ENCODE data around the gene SCNN1A. TPM values are rescaled to one million over a fixed set of nuclear protein-coding genes. Genes with fewer than 3 reads are reported as not detected.
A peak's percentile ranks its signal among the peaks of the same experiment; 100 is the strongest.

SCNN1A gene
- total and polyA plus RNA-seq, 2 of the 4 experiments (the other 2 are of a cell fraction), result 0.41 TPM; not detected in 1

- no peak overlapping the region for H3K4me3 ChIP-seq (ENCODE audit: insufficient read depth, low read depth, low read length)
- H2AK9ac ChIP-seq (replicated peaks; ENCODE audit: low read depth, low read length, poor library complexity), result peak overlapping the region; percentile 24
- H3K9me1 ChIP-seq (ENCODE audit: insufficient read depth, low read length), result peaks cover 12% of the 10 kb centered on the region
- H3K56ac ChIP-seq (ENCODE audit: extremely low read depth, insufficient read depth, low read length), result no peak overlapping the region
- H2BK20ac ChIP-seq (ENCODE audit: low read depth, low read length), result no peak overlapping the region
- no peak for ATAC-seq (ENCODE audit: low read depth)
- in situ Hi-C loops (cut with MboI; ENCODE audit: low sequenced_read_pairs), result no loop called here
- no peak overlapping the region for H4K91ac ChIP-seq (ENCODE audit: insufficient read depth, low read depth, low read length)
- no peak overlapping the region for H2BK5ac ChIP-seq (ENCODE audit: low read depth, low read length, poor library complexity, severe bottlenecking)
- no peak overlapping the region for H3K18ac ChIP-seq (ENCODE audit: low read depth, low read length)
- H3K27me3 ChIP-seq (ENCODE audit: control insufficient read depth, insufficient read depth, low read length), result no peaks in the 10 kb centered on the region
- CTCF ChIA-PET, result no interaction called here
- no peak overlapping the region for H4K5ac ChIP-seq (ENCODE audit: low read depth, low read length)
- H3K9me3 ChIP-seq (ENCODE audit: control insufficient read depth, insufficient read depth, low read length), result no peaks in the 10 kb centered on the region
- H2BK15ac ChIP-seq (ENCODE audit: low read depth, low read length), result no peak overlapping the region
- DNase-seq, result no peak
- intact Hi-C loops (cut with micrococcal nuclease), result no loop called here
- no peak overlapping the region for H4K8ac ChIP-seq (ENCODE audit: low read depth in 2 of 2, low read length in 2 of 2)
- no peak overlapping the region for H3K27ac ChIP-seq (ENCODE audit: insufficient read depth, low read length)
- H3K4me1 ChIP-seq (ENCODE audit: control insufficient read depth, insufficient read depth, low read length), result peaks cover 10% of the 10 kb centered on the region
- no peak overlapping the region for H3K23ac ChIP-seq (ENCODE audit: low read depth, low read length)
- no peak overlapping the region for H3K9ac ChIP-seq (ENCODE audit: low read depth, low read length)
- no peak overlapping the region for H2AFZ ChIP-seq (replicated peaks; ENCODE audit: low read length, poor library complexity)
- TF ChIP-seq ELK1 (IDR thresholded peaks at IDR 0.05; ENCODE audit: borderline replicate concordance, low read depth, low read length), result no peak
- no peak for TF ChIP-seq USF2 (IDR thresholded peaks at IDR 0.05; ENCODE audit: low read depth, low read length)
- no peak for TF ChIP-seq RCOR1 (IDR thresholded peaks at IDR 0.05; ENCODE audit: insufficient replicate concordance, low read length)
- no peak for TF ChIP-seq MXI1 (IDR thresholded peaks at IDR 0.05; ENCODE audit: borderline replicate concordance, low read depth, low read length)
- no peak for TF ChIP-seq NFE2L2 (IDR thresholded peaks at IDR 0.05; ENCODE audit: low read depth, low read length)
- no peak for TF ChIP-seq RAD21 (IDR thresholded peaks at IDR 0.05; ENCODE audit: low read length)
- TF ChIP-seq RFX5 (IDR thresholded peaks at IDR 0.05; ENCODE audit: low read depth, low read length), result no peak
- TF ChIP-seq FOS (IDR thresholded peaks at IDR 0.05; ENCODE audit: low read depth, low read length), result no peak
- no peak for TF ChIP-seq SMC3 (IDR thresholded peaks at IDR 0.05; ENCODE audit: low read depth, low read length)
- TF ChIP-seq CEBPB (IDR thresholded peaks at IDR 0.05; ENCODE audit: low read depth, low read length), result no peak
- no peak overlapping the region for H2BK120ac ChIP-seq (ENCODE audit: low read depth, low read length)
- H3K36me3 ChIP-seq (ENCODE audit: control insufficient read depth, insufficient read depth, low read length), result no peaks in the 10 kb centered on the region
- no peaks in the 10 kb centered on the region for H3K79me1 ChIP-seq (ENCODE audit: low read depth in 1 of 2, low read length in 2 of 2)
- no TSS peak for BruUV-seq (replicated peaks)
- POLR2A ChIA-PET (ENCODE audit: unreplicated experiment), result no interaction called here
- dilution Hi-C loops (cut with HindIII; ENCODE audit: low sequenced_read_pairs, unreplicated experiment), result no loop called here
- no peak overlapping the region for H3K4ac ChIP-seq (ENCODE audit: low read depth, low read length)
- no peak overlapping the region for H3K14ac ChIP-seq (replicated peaks; ENCODE audit: low read depth, low read length)
- H4K20me1 ChIP-seq (ENCODE audit: insufficient read depth, low read length), result no peaks in the 10 kb centered on the region
- 95% methylated on average over 4 of the region's 21 CpGs; no CpG with 5 or more reads in 1 of the 2 experiments for WGBS, 2 experiments (ENCODE audit: extremely low coverage in 2 of 2, insufficient read length in 1 of 2)
- no peak overlapping the region for H2AK5ac ChIP-seq (ENCODE audit: low read depth, low read length)
- H3K4me2 ChIP-seq (ENCODE audit: low read depth, low read length), result no peak overlapping the region
These were observed 58.3 kb downstream of the SCNN1A start for GRCh38 chr12:6316921-6317692.

Data from IMR-90 (cell line).